ENCODE measurements around the gene BCORL1.

- TF ChIP-seq CTCF (conservative IDR thresholded peaks at IDR 0.05) (no peak), EZH2 (IDR thresholded peaks at IDR 0.05; ENCODE audit: low read depth) (no peak)
These were observed 48.4 kb downstream of the BCORL1 start for GRCh38 chrX:130030826-130031225.
